HG02970 (cell line): Measurements from ENCODE around the gene MORN3.
"Not testable (repeated sequence)": the region's sequence is repeated elsewhere in the genome, so short reads cannot be mapped to it uniquely, and the experiment has no call there.

Experiments used
- ATAC-seq: cut with Tn5 transposase; IDR thresholded peaks from one replicate; pipeline ENCODE4 v1.9.1; 2021; ENCODE audit warnings: mild to moderate bottlenecking, moderate library complexity, moderate number of reproducible peaks; ENCODE audit not compliant: unreplicated experiment, low FRiP score

MORN3 gene

GRCh38 chr12:121669521-121669900, at the start of gene MORN3:
TSS of gene MORN3 (minus strand) at chr12:121669654. CDS start at chr12:121669483, 171 bp downstream.
- ATAC-seq: no peak

GRCh38 chr12:121718653-121719239, 49.3 kb upstream of the MORN3 start:
- ATAC-seq: no peak

GRCh38 chr12:121717041-121717699, 47.7 kb upstream of the MORN3 start:
- no peak for ATAC-seq

GRCh38 chr12:121715862-121716435, 46.5 kb upstream of the MORN3 start:
- no peak for ATAC-seq

- ATAC-seq: not testable (repeated sequence)
Observed at GRCh38 chr12:121715055-121715454, 45.6 kb upstream of the MORN3 start.

GRCh38 chr12:121713793-121714192, 44.3 kb upstream of the MORN3 start:
- no peak for ATAC-seq

GRCh38 chr12:121713257-121713777, 43.9 kb upstream of the MORN3 start:
- no peak for ATAC-seq

GRCh38 chr12:121712461-121713256, 43.2 kb upstream of the MORN3 start, which contains the start of gene TMEM120B:
TSS of gene TMEM120B (plus strand) at chr12:121712752. CDS start at chr12:121712896, 144 bp downstream.
- ATAC-seq: peak; percentile 87

- peak; percentile 29 for ATAC-seq
Observed at GRCh38 chr12:121712190-121712460, 42.7 kb upstream of the MORN3 start.

GRCh38 chr12:121711361-121712189, 42.1 kb upstream of the MORN3 start:
- no peak for ATAC-seq

- no peak for ATAC-seq
Observed at GRCh38 chr12:121709478-121709961, 40.1 kb upstream of the MORN3 start.

- not testable (repeated sequence) for ATAC-seq
Observed at GRCh38 chr12:121709064-121709424, 39.6 kb upstream of the MORN3 start.

GRCh38 chr12:121708313-121709063, 39.0 kb upstream of the MORN3 start:
- ATAC-seq: no peak

- no peak for ATAC-seq
Observed at GRCh38 chr12:121705514-121705913, 36.1 kb upstream of the MORN3 start.

GRCh38 chr12:121702944-121703343, 33.5 kb upstream of the MORN3 start:
- no peak for ATAC-seq

GRCh38 chr12:121701667-121702277, 32.3 kb upstream of the MORN3 start:
- no peak for ATAC-seq

- ATAC-seq: not testable (repeated sequence)
Observed at GRCh38 chr12:121697861-121698260, 28.4 kb upstream of the MORN3 start.

- no peak for ATAC-seq
Observed at GRCh38 chr12:121697093-121697698, 27.7 kb upstream of the MORN3 start.
